GM23338 (cell line): Measurements from ENCODE around the gene NLRP6.

ENCODE experiments used
- CREB1 ChIP-seq: fragments of 250-450 bp; sonication (Bioruptor Pico); IDR thresholded peaks from 2 replicates; pipeline ENCODE4 v1.5.0; 2020; ENCODE audit warnings: low read depth, mild to moderate bottlenecking, moderate library complexity
- EZH2 ChIP-seq: fragments of 200-600 bp; sonication (generic); IDR thresholded peaks from one replicate; pipeline ENCODE4 v1.8.0; 2017; ENCODE audit warnings: antibody characterized with exemption, mild to moderate bottlenecking, low read depth; ENCODE audit not compliant: unreplicated experiment
- EZH2phosphoT487 ChIP-seq: fragments of 200-600 bp; sonication (generic); IDR thresholded peaks from one replicate; pipeline ENCODE4 v1.8.1; 2018; ENCODE audit warnings: antibody characterized with exemption; ENCODE audit not compliant: unreplicated experiment
- JUNB ChIP-seq: IDR thresholded peaks from one replicate; pipeline ENCODE4 v1.6.1; 2016; ENCODE audit warnings: antibody characterized with exemption; ENCODE audit not compliant: unreplicated experiment
- NANOG ChIP-seq: IDR thresholded peaks from 2 replicates; pipeline ENCODE4 v1.6.1; 2016; ENCODE audit warnings: antibody characterized with exemption, borderline replicate concordance
- POLR2AphosphoS5 ChIP-seq: IDR thresholded peaks from 2 replicates; pipeline ENCODE4 v1.6.1; 2016; ENCODE audit warnings: antibody characterized with exemption, low read depth
- STAT1 ChIP-seq: IDR thresholded peaks from one replicate; pipeline ENCODE4 v1.6.1; 2016; ENCODE audit warnings: antibody characterized with exemption; ENCODE audit not compliant: unreplicated experiment
- ZNF114 ChIP-seq: fragments of 250-450 bp; sonication (Bioruptor Pico); IDR thresholded peaks from 2 replicates; pipeline ENCODE4 v1.5.0; 2020; ENCODE audit warnings: mild to moderate bottlenecking, moderate library complexity
- TF ChIP-seq, protein P1 (sequence below), 2 experiments: fragments of 200-600 bp in 1 of 2; sonication (generic) in 1 of 2; conservative IDR thresholded peaks; 2 replicates each; pipeline versions ENCODE4 v1.5.1 to v1.6.1; 2016 to 2017; ENCODE audit warnings: antibody characterized with exemption in 2 of 2, low read depth in 2 of 2, mild to moderate bottlenecking in 2 of 2, moderate library complexity in 1 of 2
- TF ChIP-seq, protein P2 (sequence below): IDR thresholded peaks from one replicate; pipeline ENCODE4 v1.6.1; 2018; ENCODE audit warnings: antibody characterized with exemption; ENCODE audit not compliant: unreplicated experiment
- TF ChIP-seq, protein P3 (sequence below): IDR thresholded peaks from 2 replicates; pipeline ENCODE4 v1.6.1; 2016; ENCODE audit warnings: antibody characterized with exemption
- TF ChIP-seq, protein P4 (sequence below): fragments of 250-450 bp; sonication (Bioruptor Pico); IDR thresholded peaks from 2 replicates; pipeline ENCODE4 v1.5.0; 2020; ENCODE audit warnings: mild to moderate bottlenecking, moderate library complexity

DNA sequence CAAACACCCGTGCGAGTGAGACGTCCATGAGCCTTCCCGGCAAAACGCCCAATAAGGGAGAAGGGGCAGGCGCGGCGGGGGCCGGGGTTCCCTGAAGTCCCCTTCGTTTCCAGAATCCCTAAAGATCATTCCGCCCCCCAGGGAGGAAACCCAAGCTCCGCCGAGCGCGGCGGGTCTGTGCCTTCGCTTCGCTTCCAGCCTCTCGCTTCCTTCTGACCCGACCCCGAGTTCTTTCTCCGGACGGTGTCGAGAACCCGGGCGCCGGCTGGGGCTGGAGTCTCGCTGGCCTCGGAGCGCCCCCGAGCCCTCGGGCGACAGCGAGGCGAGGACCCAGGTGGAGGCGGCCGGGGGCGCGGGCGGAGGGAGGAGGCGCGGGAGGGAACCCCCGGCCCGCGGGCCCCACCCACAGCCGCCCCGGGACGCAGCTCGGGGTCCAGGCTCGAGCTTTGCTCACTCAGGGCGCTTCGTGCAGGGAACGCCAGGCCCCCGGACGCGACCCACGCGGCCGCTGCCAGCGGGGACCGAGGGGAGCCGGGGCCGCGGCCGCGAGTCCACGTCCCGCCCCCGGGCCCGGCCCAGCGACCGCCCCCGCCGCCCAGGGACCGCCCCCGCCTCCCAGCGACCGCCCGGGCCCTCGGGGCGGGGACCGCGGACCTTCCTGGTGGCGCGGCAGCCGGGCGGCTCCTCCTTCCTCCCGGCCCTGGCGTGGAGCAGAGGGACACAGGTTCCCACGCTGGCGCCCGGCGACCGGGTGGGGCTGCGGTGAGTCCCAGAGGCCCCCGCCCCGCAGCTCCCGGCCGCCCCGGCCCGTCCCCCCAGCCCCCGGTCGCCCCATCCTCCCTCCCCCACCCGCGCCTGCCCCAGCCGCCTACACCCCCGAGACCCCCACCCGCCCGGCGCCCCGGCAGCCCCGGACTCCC is 10.5 kb downstream of the NLRP6 start, which contains the start of gene PGGHG:
- TF ChIP-seq, protein P1, sequence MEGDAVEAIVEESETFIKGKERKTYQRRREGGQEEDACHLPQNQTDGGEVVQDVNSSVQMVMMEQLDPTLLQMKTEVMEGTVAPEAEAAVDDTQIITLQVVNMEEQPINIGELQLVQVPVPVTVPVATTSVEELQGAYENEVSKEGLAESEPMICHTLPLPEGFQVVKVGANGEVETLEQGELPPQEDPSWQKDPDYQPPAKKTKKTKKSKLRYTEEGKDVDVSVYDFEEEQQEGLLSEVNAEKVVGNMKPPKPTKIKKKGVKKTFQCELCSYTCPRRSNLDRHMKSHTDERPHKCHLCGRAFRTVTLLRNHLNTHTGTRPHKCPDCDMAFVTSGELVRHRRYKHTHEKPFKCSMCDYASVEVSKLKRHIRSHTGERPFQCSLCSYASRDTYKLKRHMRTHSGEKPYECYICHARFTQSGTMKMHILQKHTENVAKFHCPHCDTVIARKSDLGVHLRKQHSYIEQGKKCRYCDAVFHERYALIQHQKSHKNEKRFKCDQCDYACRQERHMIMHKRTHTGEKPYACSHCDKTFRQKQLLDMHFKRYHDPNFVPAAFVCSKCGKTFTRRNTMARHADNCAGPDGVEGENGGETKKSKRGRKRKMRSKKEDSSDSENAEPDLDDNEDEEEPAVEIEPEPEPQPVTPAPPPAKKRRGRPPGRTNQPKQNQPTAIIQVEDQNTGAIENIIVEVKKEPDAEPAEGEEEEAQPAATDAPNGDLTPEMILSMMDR (conservative IDR thresholded peaks at IDR 0.05; ENCODE audit: low read depth in 2 of 2) = no peak
- TF ChIP-seq EZH2 (peak; percentile 79), POLR2AphosphoS5 (no peak), STAT1 (no peak), EZH2phosphoT487 (peak; percentile 42), ZNF114 (CRISPR knock-in tag) (no peak), JUNB (no peak), CREB1 (CRISPR knock-in tag) (no peak), NANOG (no peak)
- TF ChIP-seq, protein P2, sequence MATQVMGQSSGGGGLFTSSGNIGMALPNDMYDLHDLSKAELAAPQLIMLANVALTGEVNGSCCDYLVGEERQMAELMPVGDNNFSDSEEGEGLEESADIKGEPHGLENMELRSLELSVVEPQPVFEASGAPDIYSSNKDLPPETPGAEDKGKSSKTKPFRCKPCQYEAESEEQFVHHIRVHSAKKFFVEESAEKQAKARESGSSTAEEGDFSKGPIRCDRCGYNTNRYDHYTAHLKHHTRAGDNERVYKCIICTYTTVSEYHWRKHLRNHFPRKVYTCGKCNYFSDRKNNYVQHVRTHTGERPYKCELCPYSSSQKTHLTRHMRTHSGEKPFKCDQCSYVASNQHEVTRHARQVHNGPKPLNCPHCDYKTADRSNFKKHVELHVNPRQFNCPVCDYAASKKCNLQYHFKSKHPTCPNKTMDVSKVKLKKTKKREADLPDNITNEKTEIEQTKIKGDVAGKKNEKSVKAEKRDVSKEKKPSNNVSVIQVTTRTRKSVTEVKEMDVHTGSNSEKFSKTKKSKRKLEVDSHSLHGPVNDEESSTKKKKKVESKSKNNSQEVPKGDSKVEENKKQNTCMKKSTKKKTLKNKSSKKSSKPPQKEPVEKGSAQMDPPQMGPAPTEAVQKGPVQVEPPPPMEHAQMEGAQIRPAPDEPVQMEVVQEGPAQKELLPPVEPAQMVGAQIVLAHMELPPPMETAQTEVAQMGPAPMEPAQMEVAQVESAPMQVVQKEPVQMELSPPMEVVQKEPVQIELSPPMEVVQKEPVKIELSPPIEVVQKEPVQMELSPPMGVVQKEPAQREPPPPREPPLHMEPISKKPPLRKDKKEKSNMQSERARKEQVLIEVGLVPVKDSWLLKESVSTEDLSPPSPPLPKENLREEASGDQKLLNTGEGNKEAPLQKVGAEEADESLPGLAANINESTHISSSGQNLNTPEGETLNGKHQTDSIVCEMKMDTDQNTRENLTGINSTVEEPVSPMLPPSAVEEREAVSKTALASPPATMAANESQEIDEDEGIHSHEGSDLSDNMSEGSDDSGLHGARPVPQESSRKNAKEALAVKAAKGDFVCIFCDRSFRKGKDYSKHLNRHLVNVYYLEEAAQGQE = no peak
- TF ChIP-seq, protein P3, sequence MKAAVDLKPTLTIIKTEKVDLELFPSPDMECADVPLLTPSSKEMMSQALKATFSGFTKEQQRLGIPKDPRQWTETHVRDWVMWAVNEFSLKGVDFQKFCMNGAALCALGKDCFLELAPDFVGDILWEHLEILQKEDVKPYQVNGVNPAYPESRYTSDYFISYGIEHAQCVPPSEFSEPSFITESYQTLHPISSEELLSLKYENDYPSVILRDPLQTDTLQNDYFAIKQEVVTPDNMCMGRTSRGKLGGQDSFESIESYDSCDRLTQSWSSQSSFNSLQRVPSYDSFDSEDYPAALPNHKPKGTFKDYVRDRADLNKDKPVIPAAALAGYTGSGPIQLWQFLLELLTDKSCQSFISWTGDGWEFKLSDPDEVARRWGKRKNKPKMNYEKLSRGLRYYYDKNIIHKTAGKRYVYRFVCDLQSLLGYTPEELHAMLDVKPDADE = no peak
- TF ChIP-seq, protein P4, sequence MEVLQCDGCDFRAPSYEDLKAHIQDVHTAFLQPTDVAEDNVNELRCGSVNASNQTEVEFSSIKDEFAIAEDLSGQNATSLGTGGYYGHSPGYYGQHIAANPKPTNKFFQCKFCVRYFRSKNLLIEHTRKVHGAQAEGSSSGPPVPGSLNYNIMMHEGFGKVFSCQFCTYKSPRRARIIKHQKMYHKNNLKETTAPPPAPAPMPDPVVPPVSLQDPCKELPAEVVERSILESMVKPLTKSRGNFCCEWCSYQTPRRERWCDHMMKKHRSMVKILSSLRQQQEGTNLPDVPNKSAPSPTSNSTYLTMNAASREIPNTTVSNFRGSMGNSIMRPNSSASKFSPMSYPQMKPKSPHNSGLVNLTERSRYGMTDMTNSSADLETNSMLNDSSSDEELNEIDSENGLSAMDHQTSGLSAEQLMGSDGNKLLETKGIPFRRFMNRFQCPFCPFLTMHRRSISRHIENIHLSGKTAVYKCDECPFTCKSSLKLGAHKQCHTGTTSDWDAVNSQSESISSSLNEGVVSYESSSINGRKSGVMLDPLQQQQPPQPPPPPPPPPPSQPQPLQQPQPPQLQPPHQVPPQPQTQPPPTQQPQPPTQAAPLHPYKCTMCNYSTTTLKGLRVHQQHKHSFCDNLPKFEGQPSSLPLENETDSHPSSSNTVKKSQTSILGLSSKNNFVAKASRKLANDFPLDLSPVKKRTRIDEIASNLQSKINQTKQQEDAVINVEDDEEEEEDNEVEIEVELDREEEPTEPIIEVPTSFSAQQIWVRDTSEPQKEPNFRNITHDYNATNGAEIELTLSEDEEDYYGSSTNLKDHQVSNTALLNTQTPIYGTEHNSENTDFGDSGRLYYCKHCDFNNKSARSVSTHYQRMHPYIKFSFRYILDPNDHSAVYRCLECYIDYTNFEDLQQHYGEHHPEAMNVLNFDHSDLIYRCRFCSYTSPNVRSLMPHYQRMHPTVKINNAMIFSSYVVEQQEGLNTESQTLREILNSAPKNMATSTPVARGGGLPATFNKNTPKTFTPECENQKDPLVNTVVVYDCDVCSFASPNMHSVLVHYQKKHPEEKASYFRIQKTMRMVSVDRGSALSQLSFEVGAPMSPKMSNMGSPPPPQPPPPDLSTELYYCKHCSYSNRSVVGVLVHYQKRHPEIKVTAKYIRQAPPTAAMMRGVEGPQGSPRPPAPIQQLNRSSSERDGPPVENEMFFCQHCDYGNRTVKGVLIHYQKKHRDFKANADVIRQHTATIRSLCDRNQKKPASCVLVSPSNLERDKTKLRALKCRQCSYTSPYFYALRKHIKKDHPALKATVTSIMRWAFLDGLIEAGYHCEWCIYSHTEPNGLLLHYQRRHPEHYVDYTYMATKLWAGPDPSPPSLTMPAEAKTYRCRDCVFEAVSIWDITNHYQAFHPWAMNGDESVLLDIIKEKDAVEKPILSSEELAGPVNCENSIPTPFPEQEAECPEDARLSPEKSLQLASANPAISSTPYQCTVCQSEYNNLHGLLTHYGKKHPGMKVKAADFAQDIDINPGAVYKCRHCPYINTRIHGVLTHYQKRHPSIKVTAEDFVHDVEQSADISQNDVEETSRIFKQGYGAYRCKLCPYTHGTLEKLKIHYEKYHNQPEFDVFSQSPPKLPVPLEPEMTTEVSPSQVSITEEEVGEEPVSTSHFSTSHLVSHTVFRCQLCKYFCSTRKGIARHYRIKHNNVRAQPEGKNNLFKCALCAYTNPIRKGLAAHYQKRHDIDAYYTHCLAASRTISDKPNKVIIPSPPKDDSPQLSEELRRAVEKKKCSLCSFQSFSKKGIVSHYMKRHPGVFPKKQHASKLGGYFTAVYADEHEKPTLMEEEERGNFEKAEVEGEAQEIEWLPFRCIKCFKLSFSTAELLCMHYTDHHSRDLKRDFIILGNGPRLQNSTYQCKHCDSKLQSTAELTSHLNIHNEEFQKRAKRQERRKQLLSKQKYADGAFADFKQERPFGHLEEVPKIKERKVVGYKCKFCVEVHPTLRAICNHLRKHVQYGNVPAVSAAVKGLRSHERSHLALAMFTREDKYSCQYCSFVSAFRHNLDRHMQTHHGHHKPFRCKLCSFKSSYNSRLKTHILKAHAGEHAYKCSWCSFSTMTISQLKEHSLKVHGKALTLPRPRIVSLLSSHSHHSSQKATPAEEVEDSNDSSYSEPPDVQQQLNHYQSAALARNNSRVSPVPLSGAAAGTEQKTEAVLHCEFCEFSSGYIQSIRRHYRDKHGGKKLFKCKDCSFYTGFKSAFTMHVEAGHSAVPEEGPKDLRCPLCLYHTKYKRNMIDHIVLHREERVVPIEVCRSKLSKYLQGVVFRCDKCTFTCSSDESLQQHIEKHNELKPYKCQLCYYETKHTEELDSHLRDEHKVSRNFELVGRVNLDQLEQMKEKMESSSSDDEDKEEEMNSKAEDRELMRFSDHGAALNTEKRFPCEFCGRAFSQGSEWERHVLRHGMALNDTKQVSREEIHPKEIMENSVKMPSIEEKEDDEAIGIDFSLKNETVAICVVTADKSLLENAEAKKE (CRISPR knock-in tag) = no peak
